ENCODE results near the gene TBC1D4. TPM values are rescaled to one million over a fixed set of nuclear protein-coding genes. Genes with fewer than 3 reads are reported as not detected.

TBC1D4 gene
- total RNA-seq, 2 donors from 2014 or later: 2.9 to 7.2 TPM

DNA sequence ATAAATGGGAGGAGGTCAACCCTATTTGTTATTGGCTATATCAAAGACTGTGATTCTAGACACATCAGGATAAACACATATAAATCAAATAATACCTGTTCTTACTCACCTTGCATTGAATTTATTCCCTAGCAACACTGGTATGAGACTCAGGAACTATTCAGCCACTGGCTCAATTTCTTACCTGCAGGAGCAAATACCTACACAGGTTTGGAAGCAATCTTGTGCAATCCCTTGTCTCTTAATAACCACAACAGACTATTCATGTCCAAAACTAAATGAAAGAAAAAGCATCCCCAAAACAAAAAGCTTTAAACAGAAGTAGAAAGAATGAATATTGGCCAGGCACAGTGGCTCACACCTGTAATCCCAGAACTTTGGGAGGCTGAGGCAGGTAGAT, 55.5 kb downstream of the TBC1D4 start:
- Mint-ChIP-seq H3K4me3 (no peak overlapping the region), H3K36me3 (no peaks in the 10 kb centered on the region), H3K4me1 (ENCODE audit: low read depth in 2 of 2) (peaks cover 6 to 11% of the 10 kb centered on the region in 2 donors), H3K27me3 (peaks cover 4 to 16% of the 10 kb centered on the region in 2 donors), H3K9me3 (no peaks in the 10 kb centered on the region), H3K27ac (no peak overlapping the region)
- no peak for ATAC-seq
- no peak for DNase-seq (ENCODE audit: low spot score)

- DNase-seq (ENCODE audit: low spot score): no peak
- H3K4me3 Mint-ChIP-seq: no peak overlapping the region
- no peaks in the 10 kb centered on the region for H3K9me3 Mint-ChIP-seq
- ATAC-seq: peak; percentile 56 to 61
- peaks cover 2 to 10% of the 10 kb centered on the region in 2 donors for H3K27me3 Mint-ChIP-seq
- H3K27ac Mint-ChIP-seq: no peak overlapping the region
- H3K36me3 Mint-ChIP-seq: no peaks in the 10 kb centered on the region
- peaks cover 6 to 11% of the 10 kb centered on the region in 2 donors for H3K4me1 Mint-ChIP-seq (ENCODE audit: low read depth in 2 of 2)
These were observed 56.6 kb downstream of the TBC1D4 start for GRCh38 chr13:75425216-75426009.

DNA sequence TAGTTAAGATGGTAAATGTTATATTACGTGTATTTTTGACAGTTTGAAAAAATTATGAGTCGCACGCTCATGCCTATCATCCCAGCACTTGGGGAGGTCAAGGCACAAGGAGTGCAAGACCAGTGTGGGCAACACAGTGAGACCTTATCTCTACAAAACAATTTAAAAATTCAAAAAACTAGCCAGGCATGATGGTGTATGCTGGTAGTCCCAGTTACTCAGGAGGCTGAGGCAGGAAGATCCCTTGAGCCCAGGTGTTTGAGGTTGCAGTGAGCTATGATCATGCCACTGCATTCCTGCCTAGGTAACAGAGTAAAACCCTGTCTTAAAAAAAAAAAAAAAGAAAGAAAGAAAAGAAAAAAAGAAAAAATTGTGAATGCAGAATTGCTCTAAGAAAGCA, 58.0 kb downstream of the TBC1D4 start:
- ATAC-seq (no peak), DNase-seq (ENCODE audit: low spot score) (no peak)
- Mint-ChIP-seq H3K4me3 (no peak overlapping the region), H3K27ac (no peak overlapping the region), H3K4me1 (ENCODE audit: low read depth in 2 of 2) (peaks cover 8 to 11% of the 10 kb centered on the region in 2 donors), H3K36me3 (no peaks in the 10 kb centered on the region), H3K27me3 (peaks cover under 1 to 9% of the 10 kb centered on the region in 2 donors), H3K9me3 (no peaks in the 10 kb centered on the region)

DNA sequence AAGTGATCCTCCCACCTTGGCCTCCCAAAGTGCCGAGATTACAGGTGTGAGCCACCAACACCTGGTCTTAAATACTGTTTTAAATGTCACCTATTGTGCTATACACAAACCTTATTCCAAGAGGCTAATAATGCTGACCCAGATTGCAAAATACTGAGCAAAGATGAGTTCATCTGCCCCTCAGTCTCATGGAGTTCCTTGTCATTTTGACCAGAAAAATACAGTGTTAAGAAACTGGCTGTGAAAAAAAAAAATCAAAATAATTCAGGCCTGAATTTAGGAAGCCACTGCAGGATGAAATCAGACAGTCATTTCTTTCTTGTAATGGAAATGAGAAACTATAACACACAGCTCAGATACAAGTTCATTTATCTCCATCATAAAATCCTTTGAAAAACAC, 59.9 kb downstream of the TBC1D4 start:
- Mint-ChIP-seq H3K9me3 (no peaks in the 10 kb centered on the region), H3K4me3 (no peak overlapping the region), H3K27ac (no peak overlapping the region), H3K4me1 (ENCODE audit: low read depth in 2 of 2) (peaks cover 13 to 15% of the 10 kb centered on the region in 2 donors), H3K27me3 (peaks cover 0 to 3% of the 10 kb centered on the region in 2 donors), H3K36me3 (no peaks in the 10 kb centered on the region)
- DNase-seq (ENCODE audit: low spot score) (no peak), ATAC-seq (no peak)

DNA sequence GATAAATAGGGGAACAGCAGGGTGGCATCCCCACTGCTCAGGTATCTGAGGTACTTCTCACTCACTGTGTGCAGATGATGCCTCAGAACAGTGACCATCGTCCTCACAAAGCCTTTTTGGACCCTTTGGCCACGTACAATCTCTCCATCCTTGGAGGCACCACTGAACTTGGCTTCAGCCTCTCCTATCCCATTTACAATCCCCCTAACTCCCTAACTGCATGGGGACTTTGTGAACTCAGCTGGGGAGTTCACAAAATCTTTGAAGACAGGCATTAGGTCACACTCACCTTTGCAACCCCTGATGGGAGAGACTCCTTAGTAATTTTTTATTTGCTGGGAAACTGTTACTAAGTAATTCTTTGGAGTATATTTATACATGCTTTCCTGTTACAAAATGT, 60.8 kb downstream of the TBC1D4 start:
- Mint-ChIP-seq H3K27ac (no peak overlapping the region), H3K4me1 (ENCODE audit: low read depth in 2 of 2) (peaks cover 19 to 21% of the 10 kb centered on the region in 2 donors), H3K36me3 (no peaks in the 10 kb centered on the region), H3K27me3 (peaks cover 0 to 3% of the 10 kb centered on the region in 2 donors), H3K9me3 (no peaks in the 10 kb centered on the region), H3K4me3 (no peak overlapping the region)
- no peak for DNase-seq (ENCODE audit: low spot score)
- ATAC-seq: no peak

DNA sequence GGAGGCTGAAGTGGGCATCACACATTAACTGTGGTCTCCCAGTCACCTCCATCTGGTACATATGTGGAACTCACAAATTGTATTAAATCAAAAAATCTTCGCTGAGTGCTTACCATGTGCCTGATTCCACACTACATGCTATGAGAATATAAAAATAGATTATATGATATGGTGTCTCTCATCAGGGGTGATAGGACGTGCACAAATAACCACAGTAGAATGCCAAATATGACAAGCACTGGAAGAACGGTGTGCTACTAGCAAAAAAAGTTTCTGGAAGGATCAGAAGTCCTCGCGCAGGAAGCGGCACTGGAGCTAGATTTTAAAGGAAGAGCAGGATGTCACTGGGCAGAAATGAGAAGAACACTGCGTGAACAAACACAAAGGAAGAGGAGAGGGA, 62.3 kb downstream of the TBC1D4 start:
- ATAC-seq (no peak), DNase-seq (ENCODE audit: low spot score) (no peak)
- H3K36me3 Mint-ChIP-seq: no peaks in the 10 kb centered on the region
- no peak overlapping the region for H3K4me3 Mint-ChIP-seq
- no peaks in the 10 kb centered on the region for H3K9me3 Mint-ChIP-seq
- peaks cover 11 to 21% of the 10 kb centered on the region in 2 donors for H3K4me1 Mint-ChIP-seq (ENCODE audit: low read depth in 2 of 2)
- H3K27me3 Mint-ChIP-seq: peaks cover 0 to 3% of the 10 kb centered on the region in 2 donors
- H3K27ac Mint-ChIP-seq: no peak overlapping the region

DNA sequence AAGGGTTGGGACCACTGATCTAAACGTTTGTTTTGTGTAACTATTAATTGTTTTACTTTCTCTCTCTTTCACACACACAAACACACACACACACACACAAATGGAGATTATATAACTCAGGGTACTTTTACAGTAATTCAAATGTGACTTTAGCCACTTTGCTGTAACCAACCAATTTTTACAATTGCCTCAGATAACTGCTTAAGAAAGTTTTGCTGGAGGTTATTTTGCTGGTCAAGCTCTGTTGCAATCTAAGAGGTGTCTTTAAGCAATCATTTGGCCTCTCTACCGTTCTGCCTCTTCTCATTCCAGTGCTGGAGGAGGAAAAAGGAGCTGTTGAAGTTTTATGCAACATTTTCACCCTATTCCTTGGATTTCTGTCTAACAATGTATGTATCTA, 63.0 kb downstream of the TBC1D4 start:
- DNase-seq (ENCODE audit: low spot score): no peak
- Mint-ChIP-seq H3K27ac (no peak overlapping the region), H3K4me3 (no peak overlapping the region), H3K36me3 (no peaks in the 10 kb centered on the region), H3K27me3 (peaks cover 0 to 3% of the 10 kb centered on the region in 2 donors), H3K4me1 (ENCODE audit: low read depth in 2 of 2) (peaks cover 13 to 27% of the 10 kb centered on the region in 2 donors), H3K9me3 (peaks cover 4% of the 10 kb centered on the region)
- ATAC-seq: no peak

DNA sequence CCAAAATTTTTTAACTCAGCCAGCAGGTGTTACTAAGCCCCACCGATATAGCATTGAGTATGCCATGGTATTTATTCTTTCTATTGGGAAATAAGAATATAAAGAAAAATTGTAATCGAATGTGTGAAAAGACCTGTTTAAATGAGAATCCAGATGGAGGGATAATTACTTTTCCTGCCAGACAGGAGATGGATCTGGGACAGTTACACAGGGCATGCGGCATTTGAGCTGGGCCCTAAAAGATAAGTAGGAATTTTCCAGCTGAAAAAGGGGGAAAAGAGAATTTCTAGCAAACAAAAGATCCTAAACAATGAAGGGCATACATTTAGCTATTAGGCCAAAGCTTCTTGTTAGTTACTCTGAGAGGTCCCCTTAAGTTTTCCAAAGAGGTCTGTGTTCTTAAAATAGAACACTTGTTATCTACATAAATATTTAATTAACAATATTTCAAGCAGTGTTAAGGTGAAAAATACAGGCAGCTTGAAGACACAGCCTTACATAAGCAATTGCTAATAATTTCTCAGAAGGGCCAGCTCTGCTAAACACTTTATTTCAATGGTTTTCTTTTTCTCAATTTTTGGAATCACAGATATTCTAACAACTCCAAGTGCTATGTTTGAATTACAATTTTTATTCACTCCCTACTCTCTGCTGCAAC, 63.7 kb downstream of the TBC1D4 start:
- no peak for ATAC-seq
- no peak overlapping the region for H3K27ac Mint-ChIP-seq

GRCh38 chr13:75417656-75418055, 64.3 kb downstream of the TBC1D4 start:
- Mint-ChIP-seq H3K9me3 (peaks cover 4% of the 10 kb centered on the region), H3K27me3 (peaks cover 0 to 3% of the 10 kb centered on the region in 2 donors), H3K27ac (no peak overlapping the region), H3K36me3 (no peaks in the 10 kb centered on the region), H3K4me1 (ENCODE audit: low read depth in 2 of 2) (peaks cover 13 to 27% of the 10 kb centered on the region in 2 donors), H3K4me3 (no peak overlapping the region)
- ATAC-seq: no peak
- no peak for DNase-seq (ENCODE audit: low spot score)

More for the DNA sequence above, 63.7 kb downstream of the TBC1D4 start:
- H3K9me3 Mint-ChIP-seq: peaks cover 4% of the 10 kb centered on the region
- H3K4me1 Mint-ChIP-seq (ENCODE audit: low read depth in 2 of 2): peaks cover 13 to 27% of the 10 kb centered on the region in 2 donors
- peaks cover 0 to 3% of the 10 kb centered on the region in 2 donors for H3K27me3 Mint-ChIP-seq
- H3K36me3 Mint-ChIP-seq: no peaks in the 10 kb centered on the region
- no peak for DNase-seq (ENCODE audit: low spot score)
- H3K4me3 Mint-ChIP-seq: no peak overlapping the region

DNA sequence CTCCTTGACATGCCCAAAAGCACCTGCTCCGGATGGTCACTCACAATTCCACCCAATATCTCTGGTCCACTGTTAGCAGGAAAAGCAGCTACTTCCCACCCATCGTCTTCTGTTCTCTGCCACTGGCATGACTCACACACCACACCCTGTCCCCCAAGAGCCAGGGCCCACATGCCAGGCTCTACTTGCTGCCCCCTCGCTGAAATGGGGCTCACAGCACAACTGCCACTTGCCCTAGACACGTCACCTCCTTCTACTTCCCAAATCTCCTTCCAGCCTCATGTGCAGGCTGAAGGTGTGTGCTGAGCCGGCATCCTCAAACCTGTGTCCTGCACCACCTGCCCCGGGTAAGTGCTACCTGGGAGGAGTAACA, 65.0 kb downstream of the TBC1D4 start:
- Mint-ChIP-seq H3K27me3 (peaks cover 0 to 3% of the 10 kb centered on the region in 2 donors), H3K4me3 (peak overlapping the region; percentile 28), H3K9me3 (peaks cover 4% of the 10 kb centered on the region), H3K4me1 (ENCODE audit: low read depth in 2 of 2) (peaks cover 13 to 27% of the 10 kb centered on the region in 2 donors), H3K27ac (peak overlapping the region in 1 of 2 donors; percentile 43), H3K36me3 (no peaks in the 10 kb centered on the region)
- DNase-seq (ENCODE audit: low spot score) (no peak), ATAC-seq (peak; percentile 28 to 36)

- Mint-ChIP-seq H3K9me3 (peaks cover 4% of the 10 kb centered on the region), H3K27me3 (peaks cover 0 to 3% of the 10 kb centered on the region in 2 donors), H3K4me1 (ENCODE audit: low read depth in 2 of 2) (peaks cover 13 to 27% of the 10 kb centered on the region in 2 donors), H3K4me3 (no peak overlapping the region), H3K36me3 (no peaks in the 10 kb centered on the region), H3K27ac (peak overlapping the region in 1 of 2 donors; percentile 43)
- DNase-seq (ENCODE audit: low spot score) (no peak), ATAC-seq (peak; percentile 62 to 83)
These were observed 65.5 kb downstream of the TBC1D4 start for GRCh38 chr13:75416327-75417011.

- Mint-ChIP-seq H3K4me3 (no peak overlapping the region), H3K27ac (peak overlapping the region in 1 of 2 donors; percentile 65), H3K27me3 (peaks cover 0 to 3% of the 10 kb centered on the region in 2 donors), H3K4me1 (ENCODE audit: low read depth in 2 of 2) (peaks cover 13 to 27% of the 10 kb centered on the region in 2 donors), H3K36me3 (no peaks in the 10 kb centered on the region), H3K9me3 (peaks cover 4% of the 10 kb centered on the region)
- DNase-seq (ENCODE audit: low spot score) (no peak), ATAC-seq (no peak)
These were observed 66.3 kb downstream of the TBC1D4 start for GRCh38 chr13:75415694-75416093.

GRCh38 chr13:75415171-75415570, 66.8 kb downstream of the TBC1D4 start:
- DNase-seq (ENCODE audit: low spot score): no peak
- Mint-ChIP-seq H3K27me3 (peaks cover 0 to 3% of the 10 kb centered on the region in 2 donors), H3K9me3 (peaks cover 4% of the 10 kb centered on the region), H3K27ac (peak overlapping the region in 1 of 2 donors; percentile 65), H3K4me3 (no peak overlapping the region), H3K4me1 (ENCODE audit: low read depth in 2 of 2) (peaks cover 13 to 27% of the 10 kb centered on the region in 2 donors), H3K36me3 (no peaks in the 10 kb centered on the region)
- ATAC-seq: no peak

Measured in natural killer cell treated with Interleukin-12 subunit alpha and Interleukin-12 subunit beta and Interleukin-15 and Interleukin-18, amount 100 ng/mL, for 72 hours (primary cell).